Spleen (tissue), 11 donors: ENCODE results near the gene NDUFS4. TPM values are rescaled to one million over a fixed set of nuclear protein-coding genes. Genes with fewer than 3 reads are reported as not detected.

Experiments used
- DNase-seq: peaks from one replicate; pipeline ENCODE4 v3.0.0-alpha.2; 2020
- H3K27ac ChIP-seq, 8 donors: fragments of 200-600 bp; sonication (generic) in 7 of 8; 1 replicate in 4 of 8; 2 replicates in 4 of 8; pipeline versions ENCODE4 v1.5.0 to v1.8.0; 2016 to 2021; ENCODE audit warnings: inconsistent platforms in 4 of 8, mild to moderate bottlenecking in 4 of 8, moderate library complexity in 1 of 8
- H3K27me3 ChIP-seq, 7 donors: fragments of 200-600 bp; sonication (generic) in 6 of 7; replicated peaks in 1 of 7; 1 replicate in 4 of 7; 2 replicates in 3 of 7; pipeline versions ENCODE4 v1.5.0 to v1.8.0; 2016 to 2021; ENCODE audit warnings: inconsistent platforms in 3 of 7, mild to moderate bottlenecking in 1 of 7
- H3K36me3 ChIP-seq, 6 donors: fragments of 200-600 bp; sonication (generic) in 5 of 6; 1 replicate in 4 of 6; 2 replicates in 2 of 6; pipeline versions ENCODE4 v1.5.0 to v1.8.0; 2016 to 2021; ENCODE audit warnings: inconsistent platforms in 2 of 6
- H3K4me1 ChIP-seq, 6 donors: fragments of 200-600 bp; sonication (generic) in 5 of 6; 1 replicate in 3 of 6; 2 replicates in 3 of 6; pipeline versions ENCODE4 v1.5.0 to v1.8.0; 2016 to 2021; ENCODE audit warnings: inconsistent platforms in 3 of 6
- H3K4me3 ChIP-seq, 8 donors: fragments of 200-600 bp; sonication (generic) in 7 of 8; 1 replicate in 4 of 8; 2 replicates in 4 of 8; pipeline versions ENCODE4 v1.5.0 to v1.8.0; 2016 to 2021; ENCODE audit warnings: inconsistent platforms in 4 of 8, mild to moderate bottlenecking in 4 of 8, moderate library complexity in 2 of 8
- H3K9me3 ChIP-seq, 8 donors: fragments of 200-600 bp; sonication (generic) in 7 of 8; 1 replicate in 4 of 8; 2 replicates in 4 of 8; pipeline versions ENCODE4 v1.5.0 to v1.8.0; 2016 to 2021; ENCODE audit warnings: inconsistent platforms in 4 of 8
- CTCF ChIP-seq, 11 experiments: fragments of 200-600 bp in 7 of 11; fragments of 450-650 bp in 4 of 11; sonication (generic) in 4 of 11; IDR thresholded peaks in 8 of 11; conservative IDR thresholded peaks in 3 of 11; 1 replicate in 7 of 11; 2 replicates in 4 of 11; pipeline versions ENCODE4 v1.4.0 to v1.8.0; 2016 to 2021; ENCODE audit warnings: antibody characterized with exemption in 11 of 11, inconsistent platforms in 4 of 11, mild to moderate bottlenecking in 1 of 11
- POLR2A ChIP-seq, 3 donors: fragments of 450-650 bp; IDR thresholded peaks; one replicate each; pipeline ENCODE4 v1.5.1; 2017; ENCODE audit warnings: antibody characterized with exemption in 3 of 3, mild to moderate bottlenecking in 1 of 3
- POLR2AphosphoS5 ChIP-seq, 3 donors: sonication (generic); formaldehyde crosslinking; IDR thresholded peaks; one replicate each; pipeline ENCODE4 v1.5.1; 2017; ENCODE audit warnings: antibody characterized with exemption in 3 of 3
- WGBS, 5 donors: extraction: QIAGEN DNeasy Blood & Tissue Kit in 3 of 5; methylation state at CpG; one replicate each; pipeline versions ENCODE4 v1.1.5 to v1.1.7; 2013 to 2018; 5-methylcytosine and 5-hydroxymethylcytosine counted together
- intact Hi-C: fragments of 100-400 bp; cut with DNase I; formaldehyde crosslinking; loops from one replicate; pipeline ENCODE4 v1.15.0; 2023; ENCODE audit warnings: low total_unique reads
- polyA plus RNA-seq, 3 donors: library from polyadenylated mRNA; stranded (reverse); fragments of 200-250 nt; gene quantifications; one replicate each; pipeline ENCODE4 v1.2.1, GENCODE V29; 2013
- total RNA-seq, 7 donors: library from RNA; depleted of rRNA in 3 of 7; stranded (reverse); fragments of >200 nt in 3 of 7; fragmentation: NEBNext Ultra II Directional in 4 of 7; extraction: Animal tissue kit (Norgen Biotek cat#: 25700) in 4 of 7; gene quantifications; one replicate each; pipeline versions ENCODE4 v1.1.0 to v1.2.1, GENCODE V29; 2016 to 2021
- donor health status: healthy with polysubstance abuse.
- donor health status: DM: no; HTN: no; CAD: no; lungs with moderate emphysema.
- donor health status: DM: no; HTN: no; CAD: no.
- donor health status: Bipolar disorder and iron deficiency.
- donor health status: healthy.
- donor health status: DM: no; HTN: no; CAD: no.
- donor health status: DM: yes; HTN: yes; CAD: no.

The NDUFS4 gene
- total and polyA plus RNA-seq, 10 donors, result 35.4 to 59.4 (median 47.2) TPM

GRCh38 chr5:53554444-53554843 is 6.0 kb upstream of the NDUFS4 start:
- peaks cover 0 to 26% (median 0%) of the 10 kb centered on the region in 7 donors for H3K27me3 ChIP-seq
- H3K4me1 ChIP-seq, result no peaks in the 10 kb centered on the region
- intact Hi-C loops, result no loop called here
- WGBS, 5 donors, result 90 to 95% (median 91%) methylated on average over 3 of the region's 3 CpGs
- no peak overlapping the region for H3K27ac ChIP-seq
- DNase-seq, result no peak
- H3K4me3 ChIP-seq, result no peak overlapping the region
- no peaks in the 10 kb centered on the region for H3K36me3 ChIP-seq
- no peak for TF ChIP-seq CTCF (IDR thresholded peaks at IDR 0.05 in 8 of 11, conservative IDR thresholded peaks at IDR 0.05 in 3 of 11)
- TF ChIP-seq POLR2AphosphoS5 (IDR thresholded peaks at IDR 0.05), result no peak
- TF ChIP-seq POLR2A (IDR thresholded peaks at IDR 0.05), result no peak
- peaks cover 0 to 8% (median 0%) of the 10 kb centered on the region in 8 donors for H3K9me3 ChIP-seq

- DNase-seq, result no peak
- intact Hi-C loops, result no loop called here
- Histone ChIP-seq H3K36me3 (no peaks in the 10 kb centered on the region), H3K4me3 (no peak overlapping the region), H3K9me3 (peaks cover 0 to 8% (median 0%) of the 10 kb centered on the region in 8 donors), H3K4me1 (peaks cover 0 to 6% (median 1%) of the 10 kb centered on the region in 6 donors), H3K27me3 (peaks cover 0 to 26% (median 0%) of the 10 kb centered on the region in 7 donors), H3K27ac (no peak overlapping the region)
- TF ChIP-seq POLR2A (IDR thresholded peaks at IDR 0.05) (no peak), CTCF (IDR thresholded peaks at IDR 0.05 in 8 of 11, conservative IDR thresholded peaks at IDR 0.05 in 3 of 11) (no peak), POLR2AphosphoS5 (IDR thresholded peaks at IDR 0.05) (no peak)
Measured at GRCh38 chr5:53555160-53555559, 5.3 kb upstream of the NDUFS4 start.

GRCh38 chr5:53556001-53556400 is 4.4 kb upstream of the NDUFS4 start:
- no peak for TF ChIP-seq POLR2AphosphoS5 (IDR thresholded peaks at IDR 0.05)
- TF ChIP-seq POLR2A (IDR thresholded peaks at IDR 0.05), result no peak
- TF ChIP-seq CTCF (IDR thresholded peaks at IDR 0.05 in 8 of 11, conservative IDR thresholded peaks at IDR 0.05 in 3 of 11), result no peak

DNA sequence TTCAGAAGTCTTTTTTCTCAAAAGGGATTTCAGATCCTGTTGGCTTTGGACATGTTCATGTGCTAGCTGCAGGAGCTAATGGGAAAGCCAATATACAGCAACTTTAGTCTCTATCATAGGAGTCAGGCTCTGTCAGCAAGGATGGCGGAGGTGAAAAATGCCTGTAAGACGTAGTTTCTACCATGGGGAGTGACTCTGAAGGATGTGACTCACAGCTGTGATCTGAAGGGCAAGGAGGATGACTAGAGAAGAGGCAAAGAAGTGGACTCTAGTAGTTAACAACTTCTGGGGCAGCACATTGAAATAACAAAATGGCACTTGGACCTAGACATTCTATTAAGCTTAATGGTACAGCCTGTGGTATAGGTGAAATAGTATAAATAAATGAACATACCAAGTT is 3.1 kb upstream of the NDUFS4 start:
- WGBS, 5 donors, result 79 to 90% (median 87%) methylated on average over 2 of the region's 2 CpGs

More at GRCh38 chr5:53556001-53556400, 4.4 kb upstream of the NDUFS4 start:
- Histone ChIP-seq H3K9me3 (peaks cover 0 to 8% (median 0%) of the 10 kb centered on the region in 8 donors), H3K4me1 (peaks cover 0 to 9% (median 4%) of the 10 kb centered on the region in 6 donors), H3K27me3 (peaks cover 0 to 26% (median 0%) of the 10 kb centered on the region in 7 donors), H3K36me3 (no peaks in the 10 kb centered on the region), H3K27ac (no peak overlapping the region), H3K4me3 (no peak overlapping the region)
- DNase-seq, result no peak
- intact Hi-C loops, result no loop called here

More for the DNA sequence above, 3.1 kb upstream of the NDUFS4 start:
- H3K36me3 ChIP-seq, result no peaks in the 10 kb centered on the region
- DNase-seq, result no peak
- peaks cover 0 to 8% (median 0%) of the 10 kb centered on the region in 8 donors for H3K9me3 ChIP-seq
- intact Hi-C loops, result no loop called here
- H3K27ac ChIP-seq, result no peak overlapping the region
- peaks cover 0 to 26% (median 0%) of the 10 kb centered on the region in 7 donors for H3K27me3 ChIP-seq
- no peak overlapping the region for H3K4me3 ChIP-seq
- peaks cover 10 to 23% (median 17%) of the 10 kb centered on the region in 6 donors for H3K4me1 ChIP-seq
- TF ChIP-seq CTCF (IDR thresholded peaks at IDR 0.05 in 8 of 11, conservative IDR thresholded peaks at IDR 0.05 in 3 of 11), result no peak
- no peak for TF ChIP-seq POLR2AphosphoS5 (IDR thresholded peaks at IDR 0.05)
- TF ChIP-seq POLR2A (IDR thresholded peaks at IDR 0.05), result no peak
